A549 (cell line): ENCODE results near the gene MCFD2. TPM values are rescaled to one million over a fixed set of nuclear protein-coding genes. Genes with fewer than 3 reads are reported as not detected.

Experiments used
- CBX8 ChIP-seq: fragments of 200-600 bp; sonication (generic); IDR thresholded peaks from 2 replicates; pipeline ENCODE4 v1.6.1; 2016
- CHD2 ChIP-seq: fragments of 150-350 bp; IDR thresholded peaks from 2 replicates; pipeline ENCODE4 v1.6.1; 2014; ENCODE audit warnings: low read length; ENCODE audit not compliant: partially characterized antibody
- CHD4 ChIP-seq: fragments of 200-600 bp; sonication (generic); IDR thresholded peaks from 2 replicates; pipeline ENCODE4 v1.6.1; 2016; ENCODE audit warnings: antibody characterized with exemption, mild to moderate bottlenecking, borderline replicate concordance
- EHF ChIP-seq: fragments of 250-450 bp; sonication (Bioruptor Pico); IDR thresholded peaks from 2 replicates; pipeline ENCODE4 v1.5.0; 2020; ENCODE audit warnings: mild to moderate bottlenecking
- EP300 ChIP-seq, 2 experiments: fragments of >200 bp; sonication (Bioruptor Twin); formaldehyde crosslinking; IDR thresholded peaks; 2 replicates in 1 of 2; 3 replicates in 1 of 2; pipeline ENCODE4 v1.6.1; 2016 to 2017
- FOXS1 ChIP-seq: fragments of 250-450 bp; sonication (Bioruptor Pico); IDR thresholded peaks from 2 replicates; pipeline ENCODE4 v1.5.0; 2020; ENCODE audit warnings: mild to moderate bottlenecking, moderate library complexity
- HEYL ChIP-seq: fragments of 250-450 bp; sonication (Bioruptor Pico); IDR thresholded peaks from 2 replicates; pipeline ENCODE4 v1.8.0; 2021; ENCODE audit warnings: mild to moderate bottlenecking, moderate library complexity
- KDM1A ChIP-seq: fragments of 200-600 bp; sonication (generic); IDR thresholded peaks from 2 replicates; pipeline ENCODE4 v1.6.1; 2016; ENCODE audit warnings: low read depth, mild to moderate bottlenecking
- KDM5A ChIP-seq: fragments of 200-600 bp; sonication (generic); IDR thresholded peaks from 2 replicates; pipeline ENCODE4 v1.6.1; 2016; ENCODE audit warnings: antibody characterized with exemption, mild to moderate bottlenecking
- MAFK ChIP-seq: fragments of 450-650 bp; IDR thresholded peaks from 2 replicates; pipeline ENCODE4 v1.6.1; 2014; ENCODE audit not compliant: partially characterized antibody
- MAZ ChIP-seq: fragments of 150-350 bp; IDR thresholded peaks from 2 replicates; pipeline ENCODE4 v1.6.1; 2014; ENCODE audit warnings: antibody characterized with exemption, low read depth, low read length, borderline replicate concordance
- MYC ChIP-seq: IDR thresholded peaks from 2 replicates; pipeline ENCODE4 v1.6.1; 2012; ENCODE audit warnings: mild to moderate bottlenecking, inconsistent platforms, low read length, improper control_type of control experiment, borderline replicate concordance
- POLR2AphosphoS2 ChIP-seq: conservative IDR thresholded peaks from 2 replicates; pipeline ENCODE4 v1.6.1; 2012; ENCODE audit warnings: low read length, improper control_type of control experiment, inconsistent platforms
- RFX5 ChIP-seq: fragments of 450-650 bp; IDR thresholded peaks from 2 replicates; pipeline ENCODE4 v1.7.1; 2014; ENCODE audit warnings: antibody characterized with exemption, mild to moderate bottlenecking, moderate library complexity
- SMC3 ChIP-seq: fragments of >200 bp; sonication (Bioruptor Twin); formaldehyde crosslinking; IDR thresholded peaks from 3 replicates; pipeline ENCODE4 v1.6.1; 2018; ENCODE audit warnings: inconsistent platforms
- TFCP2L1 ChIP-seq: fragments of 250-450 bp; sonication (Bioruptor Pico); IDR thresholded peaks from 2 replicates; pipeline ENCODE4 v1.5.0; 2021; ENCODE audit warnings: mild to moderate bottlenecking
- TP53 ChIP-seq: fragments of 250-450 bp; sonication (Bioruptor Pico); IDR thresholded peaks from 2 replicates; pipeline ENCODE4 v1.5.0; 2021; ENCODE audit warnings: mild to moderate bottlenecking, moderate library complexity
- ZSCAN20 ChIP-seq: fragments of 250-450 bp; sonication (Bioruptor Pico); IDR thresholded peaks from 2 replicates; pipeline ENCODE4 v1.8.0; 2022; ENCODE audit warnings: mild to moderate bottlenecking, moderate library complexity
- polyA plus RNA-seq, 4 experiments: library from polyadenylated mRNA; depleted of rRNA in 3 of 4; stranded (reverse); fragments of >200 nt; fragmentation: RNase III in 1 of 4; extraction: RNeasy Plus Mini Kit Qiagen cat#74134 plus additional on column Dnase treatment in 1 of 4; gene quantifications; 2 replicates in 3 of 4; 3 replicates in 1 of 4; pipeline ENCODE4 v1.2.3, GENCODE V29; 2011 to 2017
- TF ChIP-seq, protein P1 (sequence below): IDR thresholded peaks from 2 replicates; pipeline ENCODE4 v1.6.1; 2012
- TF ChIP-seq, protein P2 (sequence below): fragments of 250-450 bp; sonication (Bioruptor Pico); IDR thresholded peaks from 2 replicates; pipeline ENCODE4 v1.5.0; 2020; ENCODE audit warnings: low read depth, mild to moderate bottlenecking, moderate library complexity
- TF ChIP-seq, protein P3 (sequence below): fragments of >200 bp; sonication (Bioruptor Twin); formaldehyde crosslinking; IDR thresholded peaks from 2 replicates; pipeline ENCODE4 v1.6.1; 2016
- TF ChIP-seq, protein P4 (sequence below): IDR thresholded peaks from 2 replicates; pipeline ENCODE4 v1.6.1; 2012
- TF ChIP-seq, protein P5 (sequence below): fragments of >200 bp; sonication (Bioruptor Twin); formaldehyde crosslinking; IDR thresholded peaks from 3 replicates; pipeline ENCODE4 v1.5.1; 2016
- TF ChIP-seq, protein P6 (sequence below): IDR thresholded peaks from 2 replicates; pipeline ENCODE4 v1.6.1; 2012; ENCODE audit warnings: low read depth, borderline replicate concordance
- TF ChIP-seq, protein P7 (sequence below): fragments of 250-450 bp; sonication (Bioruptor Pico); IDR thresholded peaks from 2 replicates; pipeline ENCODE4 v1.5.0; 2021; ENCODE audit warnings: mild to moderate bottlenecking, moderate library complexity, borderline replicate concordance
- TF ChIP-seq, protein P8 (sequence below): fragments of >200 bp; sonication (Bioruptor Twin); formaldehyde crosslinking; IDR thresholded peaks from 3 replicates; pipeline ENCODE4 v1.6.1; 2016

MCFD2 gene
- polyA plus RNA-seq, 2 of the 4 experiments (the other 2 are of a cell fraction), result 118 to 210 TPM

DNA sequence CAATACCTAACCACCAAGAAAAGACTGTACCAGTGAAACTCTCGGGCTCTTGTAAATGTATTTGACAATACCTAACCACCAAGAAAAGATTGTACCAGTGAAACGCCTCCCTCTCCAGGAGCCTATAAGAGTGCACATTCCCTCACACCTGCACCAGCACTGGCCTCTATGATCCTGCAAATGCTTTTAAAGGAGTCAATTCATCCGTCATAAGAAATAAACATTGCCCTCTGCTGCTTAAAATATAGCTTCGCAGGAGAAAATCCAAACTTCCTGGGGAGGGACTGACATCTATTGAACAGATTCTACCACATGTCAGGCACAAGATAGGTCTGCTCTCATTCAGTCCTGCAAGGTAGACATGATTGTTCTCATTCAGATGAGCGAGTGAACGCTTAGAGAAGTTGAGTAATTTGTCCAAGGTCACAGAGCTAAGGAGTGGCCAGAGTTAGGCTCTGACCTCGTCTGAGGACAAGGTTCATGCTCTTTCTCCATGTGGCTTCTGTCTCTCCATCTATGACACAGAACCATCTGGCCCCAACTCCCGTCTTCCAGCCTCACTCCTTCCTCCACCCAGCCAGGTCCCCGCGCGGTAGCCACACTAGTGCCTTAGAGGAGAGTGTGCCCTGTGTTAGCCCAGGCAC, 38.7 kb downstream of the MCFD2 start (continued):
- TF ChIP-seq, protein P1, sequence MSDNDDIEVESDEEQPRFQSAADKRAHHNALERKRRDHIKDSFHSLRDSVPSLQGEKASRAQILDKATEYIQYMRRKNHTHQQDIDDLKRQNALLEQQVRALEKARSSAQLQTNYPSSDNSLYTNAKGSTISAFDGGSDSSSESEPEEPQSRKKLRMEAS, result peak; percentile 89
- no peak for TF ChIP-seq EP300 (IDR thresholded peaks at IDR 0.05)
- TF ChIP-seq, protein P2, sequence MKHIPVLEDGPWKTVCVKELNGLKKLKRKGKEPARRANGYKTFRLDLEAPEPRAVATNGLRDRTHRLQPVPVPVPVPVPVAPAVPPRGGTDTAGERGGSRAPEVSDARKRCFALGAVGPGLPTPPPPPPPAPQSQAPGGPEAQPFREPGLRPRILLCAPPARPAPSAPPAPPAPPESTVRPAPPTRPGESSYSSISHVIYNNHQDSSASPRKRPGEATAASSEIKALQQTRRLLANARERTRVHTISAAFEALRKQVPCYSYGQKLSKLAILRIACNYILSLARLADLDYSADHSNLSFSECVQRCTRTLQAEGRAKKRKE (CRISPR knock-in tag), result peak; percentile 64; the same call in 1 of the 2 replicates
- TF ChIP-seq HEYL (CRISPR knock-in tag), result no peak
- no peak for TF ChIP-seq KDM5A
- TF ChIP-seq CBX8, result no peak
- TF ChIP-seq, protein P3, sequence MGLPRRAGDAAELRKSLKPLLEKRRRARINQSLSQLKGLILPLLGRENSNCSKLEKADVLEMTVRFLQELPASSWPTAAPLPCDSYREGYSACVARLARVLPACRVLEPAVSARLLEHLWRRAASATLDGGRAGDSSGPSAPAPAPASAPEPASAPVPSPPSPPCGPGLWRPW, result no peak
- peak; percentile 95 for TF ChIP-seq SMC3
- TF ChIP-seq, protein P4, sequence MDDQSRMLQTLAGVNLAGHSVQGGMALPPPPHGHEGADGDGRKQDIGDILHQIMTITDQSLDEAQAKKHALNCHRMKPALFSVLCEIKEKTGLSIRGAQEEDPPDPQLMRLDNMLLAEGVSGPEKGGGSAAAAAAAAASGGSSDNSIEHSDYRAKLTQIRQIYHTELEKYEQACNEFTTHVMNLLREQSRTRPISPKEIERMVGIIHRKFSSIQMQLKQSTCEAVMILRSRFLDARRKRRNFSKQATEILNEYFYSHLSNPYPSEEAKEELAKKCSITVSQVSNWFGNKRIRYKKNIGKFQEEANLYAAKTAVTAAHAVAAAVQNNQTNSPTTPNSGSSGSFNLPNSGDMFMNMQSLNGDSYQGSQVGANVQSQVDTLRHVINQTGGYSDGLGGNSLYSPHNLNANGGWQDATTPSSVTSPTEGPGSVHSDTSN, result no peak
- TF ChIP-seq, protein P5, sequence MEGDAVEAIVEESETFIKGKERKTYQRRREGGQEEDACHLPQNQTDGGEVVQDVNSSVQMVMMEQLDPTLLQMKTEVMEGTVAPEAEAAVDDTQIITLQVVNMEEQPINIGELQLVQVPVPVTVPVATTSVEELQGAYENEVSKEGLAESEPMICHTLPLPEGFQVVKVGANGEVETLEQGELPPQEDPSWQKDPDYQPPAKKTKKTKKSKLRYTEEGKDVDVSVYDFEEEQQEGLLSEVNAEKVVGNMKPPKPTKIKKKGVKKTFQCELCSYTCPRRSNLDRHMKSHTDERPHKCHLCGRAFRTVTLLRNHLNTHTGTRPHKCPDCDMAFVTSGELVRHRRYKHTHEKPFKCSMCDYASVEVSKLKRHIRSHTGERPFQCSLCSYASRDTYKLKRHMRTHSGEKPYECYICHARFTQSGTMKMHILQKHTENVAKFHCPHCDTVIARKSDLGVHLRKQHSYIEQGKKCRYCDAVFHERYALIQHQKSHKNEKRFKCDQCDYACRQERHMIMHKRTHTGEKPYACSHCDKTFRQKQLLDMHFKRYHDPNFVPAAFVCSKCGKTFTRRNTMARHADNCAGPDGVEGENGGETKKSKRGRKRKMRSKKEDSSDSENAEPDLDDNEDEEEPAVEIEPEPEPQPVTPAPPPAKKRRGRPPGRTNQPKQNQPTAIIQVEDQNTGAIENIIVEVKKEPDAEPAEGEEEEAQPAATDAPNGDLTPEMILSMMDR, result peak; percentile 85
- TF ChIP-seq, protein P6, sequence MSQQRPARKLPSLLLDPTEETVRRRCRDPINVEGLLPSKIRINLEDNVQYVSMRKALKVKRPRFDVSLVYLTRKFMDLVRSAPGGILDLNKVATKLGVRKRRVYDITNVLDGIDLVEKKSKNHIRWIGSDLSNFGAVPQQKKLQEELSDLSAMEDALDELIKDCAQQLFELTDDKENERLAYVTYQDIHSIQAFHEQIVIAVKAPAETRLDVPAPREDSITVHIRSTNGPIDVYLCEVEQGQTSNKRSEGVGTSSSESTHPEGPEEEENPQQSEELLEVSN, result no peak
- TF ChIP-seq POLR2AphosphoS2, result no peak
- TF ChIP-seq TP53 (CRISPR knock-in tag), result no peak
- no peak for TF ChIP-seq CHD4
- no peak for TF ChIP-seq ZSCAN20 (CRISPR knock-in tag)
- peak; percentile 32; the same call in 1 of the 2 replicates for TF ChIP-seq MYC
- TF ChIP-seq, protein P7, sequence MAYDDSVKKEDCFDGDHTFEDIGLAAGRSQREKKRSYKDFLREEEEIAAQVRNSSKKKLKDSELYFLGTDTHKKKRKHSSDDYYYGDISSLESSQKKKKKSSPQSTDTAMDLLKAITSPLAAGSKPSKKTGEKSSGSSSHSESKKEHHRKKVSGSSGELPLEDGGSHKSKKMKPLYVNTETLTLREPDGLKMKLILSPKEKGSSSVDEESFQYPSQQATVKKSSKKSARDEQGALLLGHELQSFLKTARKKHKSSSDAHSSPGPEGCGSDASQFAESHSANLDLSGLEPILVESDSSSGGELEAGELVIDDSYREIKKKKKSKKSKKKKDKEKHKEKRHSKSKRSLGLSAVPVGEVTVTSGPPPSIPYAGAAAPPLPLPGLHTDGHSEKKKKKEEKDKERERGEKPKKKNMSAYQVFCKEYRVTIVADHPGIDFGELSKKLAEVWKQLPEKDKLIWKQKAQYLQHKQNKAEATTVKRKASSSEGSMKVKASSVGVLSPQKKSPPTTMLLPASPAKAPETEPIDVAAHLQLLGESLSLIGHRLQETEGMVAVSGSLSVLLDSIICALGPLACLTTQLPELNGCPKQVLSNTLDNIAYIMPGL (CRISPR knock-in tag), result no peak
- TF ChIP-seq EHF (CRISPR knock-in tag), result no peak
- TF ChIP-seq FOXS1, result no peak
- no peak for TF ChIP-seq MAZ
- no peak for TF ChIP-seq RFX5
- peak; percentile 71; the same call in 1 of the 2 replicates for TF ChIP-seq TFCP2L1
- peak; percentile 16 for TF ChIP-seq MAFK
- TF ChIP-seq CHD2, result no peak
- TF ChIP-seq, protein P8, sequence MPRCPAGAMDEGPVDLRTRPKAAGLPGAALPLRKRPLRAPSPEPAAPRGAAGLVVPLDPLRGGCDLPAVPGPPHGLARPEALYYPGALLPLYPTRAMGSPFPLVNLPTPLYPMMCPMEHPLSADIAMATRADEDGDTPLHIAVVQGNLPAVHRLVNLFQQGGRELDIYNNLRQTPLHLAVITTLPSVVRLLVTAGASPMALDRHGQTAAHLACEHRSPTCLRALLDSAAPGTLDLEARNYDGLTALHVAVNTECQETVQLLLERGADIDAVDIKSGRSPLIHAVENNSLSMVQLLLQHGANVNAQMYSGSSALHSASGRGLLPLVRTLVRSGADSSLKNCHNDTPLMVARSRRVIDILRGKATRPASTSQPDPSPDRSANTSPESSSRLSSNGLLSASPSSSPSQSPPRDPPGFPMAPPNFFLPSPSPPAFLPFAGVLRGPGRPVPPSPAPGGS, result no peak
- TF ChIP-seq KDM1A, result no peak
- TF ChIP-seq, all 56 proteins: peak for 11
